ACC112 (cell line): ENCODE measurements around the gene AHR.
"Not testable (repeated sequence)": the region's sequence is repeated elsewhere in the genome, so short reads cannot be mapped to it uniquely, and the experiment has no call there.

Experiments
- H2AFZ ChIP-seq: fragments of 200-600 bp; sonication (generic); one replicate; pipeline ENCODE4 v1.6.0; 2017; ENCODE audit warnings: antibody characterized with exemption, low read length; ENCODE audit not compliant: unreplicated experiment
- H3K27ac ChIP-seq: fragments of 200-600 bp; sonication (generic); 2 replicates; pipeline ENCODE4 v1.5.1; 2014; ENCODE audit warnings: low read depth, mild to moderate bottlenecking, antibody characterized with exemption, low read length, moderate library complexity
- H3K27me3 ChIP-seq: fragments of 200-600 bp; sonication (generic); 2 replicates; pipeline ENCODE4 v1.6.1; 2014; ENCODE audit warnings: mild to moderate bottlenecking, antibody characterized with exemption, low read length, moderate library complexity, mixed read lengths; ENCODE audit not compliant: insufficient read depth
- H3K36me3 ChIP-seq: fragments of 200-600 bp; sonication (generic); 2 replicates; pipeline ENCODE4 v1.6.1; 2016; ENCODE audit warnings: mild to moderate bottlenecking, antibody characterized with exemption, low read length, moderate library complexity, mixed read lengths; ENCODE audit not compliant: insufficient read depth
- H3K4me1 ChIP-seq: fragments of 200-600 bp; sonication (generic); one replicate; pipeline ENCODE4 v1.6.1; 2016; ENCODE audit warnings: low read length, mixed read lengths; ENCODE audit not compliant: insufficient read depth, unreplicated experiment, control insufficient read depth
- H3K4me3 ChIP-seq: fragments of 200-600 bp; sonication (generic); 2 replicates; pipeline ENCODE4 v1.5.1; 2014; ENCODE audit warnings: mild to moderate bottlenecking, low read depth, low read length
- H3K79me2 ChIP-seq: fragments of 200-600 bp; sonication (generic); one replicate; pipeline ENCODE4 v1.6.0; 2016; ENCODE audit warnings: low read length; ENCODE audit not compliant: control insufficient read depth, unreplicated experiment, insufficient read depth

Gene AHR

DNA sequence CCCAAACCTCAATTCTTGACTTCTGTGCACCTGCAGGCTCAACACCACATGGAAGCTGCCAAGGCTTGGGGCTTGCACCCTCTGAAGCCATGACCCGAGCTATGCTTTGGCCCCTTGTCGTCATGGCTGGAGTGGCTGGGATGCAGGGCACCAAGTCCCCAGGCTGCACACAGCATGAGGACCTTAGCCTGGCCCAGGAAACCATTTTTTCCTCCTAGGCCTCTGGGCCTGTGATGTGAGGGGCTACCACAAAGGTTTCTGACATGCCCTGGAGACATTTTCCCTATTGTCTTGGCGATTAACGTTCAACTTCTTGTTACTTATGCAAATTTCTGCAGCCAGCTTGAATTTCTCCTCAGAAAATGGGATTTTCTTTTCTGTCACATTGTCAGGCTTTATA, 96.1 kb downstream of the AHR start:
- not testable (repeated sequence) for H3K79me2 ChIP-seq, H2AFZ ChIP-seq, H3K36me3 ChIP-seq, H3K27ac ChIP-seq, H3K4me3 ChIP-seq, H3K4me1 ChIP-seq, H3K27me3 ChIP-seq
